Right ventricle myocardium inferior (tissue), 1 donor: ENCODE results near the gene MAP3K2. TPM values are rescaled to one million over a fixed set of nuclear protein-coding genes. Genes with fewer than 3 reads are reported as not detected.

Experiments
- ATAC-seq: fragments of 200-7000 bp; cut with Tn5 transposase; one replicate; pipeline ENCODE4 v1.9.1; 2020; ENCODE audit warnings: mild to moderate bottlenecking, moderate library complexity
- DNase-seq: peaks from one replicate; pipeline ENCODE4 v3.0.0; 2021; ENCODE audit errors: missing footprints
- intact Hi-C: fragments of 100-400 bp; cut with DNase I; formaldehyde crosslinking; loops from one replicate; pipeline ENCODE4 v1.11.0; 2022
- microRNA-seq: library from miRNA; unstranded; fragments of <30 nt; microRNA quantifications from one replicate; pipeline ENCODE4 v1.2.0, GENCODE V29; 2020
- total RNA-seq: library from RNA; stranded (reverse); fragmentation: NEBNext Ultra II Directional; extraction: Animal tissue kit (Norgen Biotek cat#: 25700); gene quantifications from one replicate; pipeline ENCODE4 v1.2.1, GENCODE V29; 2021
- donor health status: DM: no; HTN: yes; CAD: no; lungs with severe emphysema.

MAP3K2 gene
- total RNA-seq, 1 donor from 2014 or later = 23.4 TPM

GRCh38 chr2:127278959-127279358 lies 108.8 kb downstream of the MAP3K2 start:
- ATAC-seq = peak; percentile 6
- intact Hi-C loops = no loop called here
- no peak for DNase-seq

- DNase-seq (no peak), ATAC-seq (no peak)
- intact Hi-C loops = no loop called here
Observed at GRCh38 chr2:127277028-127277427, 110.7 kb downstream of the MAP3K2 start.

GRCh38 chr2:127275789-127276188 lies 112.0 kb downstream of the MAP3K2 start:
- no peak for DNase-seq
- intact Hi-C loops = no loop called here
- no peak for ATAC-seq

- no peak for ATAC-seq
- DNase-seq = no peak
- intact Hi-C loops = no loop called here
Observed at GRCh38 chr2:127275356-127275755, 112.4 kb downstream of the MAP3K2 start.

GRCh38 chr2:127270663-127271062 lies 117.1 kb downstream of the MAP3K2 start:
- no peak for ATAC-seq
- intact Hi-C loops = no loop called here

GRCh38 chr2:127261804-127262406 lies 125.9 kb downstream of the MAP3K2 start:
- intact Hi-C loops = no loop called here
- ATAC-seq = no peak

More at GRCh38 chr2:127270663-127271062, 117.1 kb downstream of the MAP3K2 start:
- no peak for DNase-seq

GRCh38 chr2:127259355-127259754 lies 128.4 kb downstream of the MAP3K2 start:
- no peak for ATAC-seq
- DNase-seq = no peak
- intact Hi-C loops = no loop called here

More at GRCh38 chr2:127261804-127262406, 125.9 kb downstream of the MAP3K2 start:
- no peak for DNase-seq

GRCh38 chr2:127256866-127257265 lies 130.9 kb downstream of the MAP3K2 start:
- intact Hi-C loops = no loop called here
- ATAC-seq (no peak), DNase-seq (no peak)

- DNase-seq (no peak), ATAC-seq (no peak)
- intact Hi-C loops = no loop called here
Observed at GRCh38 chr2:127256381-127256780, 131.4 kb downstream of the MAP3K2 start.

GRCh38 chr2:127255721-127256120 lies 132.1 kb downstream of the MAP3K2 start:
- ATAC-seq (no peak), DNase-seq (no peak)
- intact Hi-C loops = no loop called here

GRCh38 chr2:127255146-127255545 lies 132.6 kb downstream of the MAP3K2 start:
- ATAC-seq (no peak), DNase-seq (no peak)
- intact Hi-C loops = no loop called here

GRCh38 chr2:127254386-127254981 lies 133.3 kb downstream of the MAP3K2 start:
- no peak for DNase-seq
- intact Hi-C loops = no loop called here
- ATAC-seq = no peak

Small RNA genes lying within 50 kb of the gene (microRNA-seq; reads per million reads assigned to microRNA genes)
- gene MIR4783 = not detected

Other genes starting within 250 kb of the MAP3K2 start
- 0.05 TPM for gene CYP27C1, start 167.7 kb downstream of the MAP3K2 start, total RNA-seq
- 21.2 TPM for gene ERCC3, start 93.8 kb downstream of the MAP3K2 start, total RNA-seq
- gene PROC, start 30.5 kb upstream of the MAP3K2 start, total RNA-seq = not detected
- 53.0 TPM for gene IWS1, start 138.5 kb upstream of the MAP3K2 start, total RNA-seq
- 0.46 TPM for gene MYO7B, start 147.7 kb upstream of the MAP3K2 start, total RNA-seq